NCI-H2171 (cell line): ENCODE data around the gene JADE1.

Experiments
- DNase-seq: peaks from one replicate; lab custom pipeline; 2025; lab: John Stamatoyannopoulos, UW

JADE1 gene

GRCh38 chr4:128810871-128811570, 1.5 kb downstream of the JADE1 start:
- DNase-seq, result peak; percentile 57

DNA sequence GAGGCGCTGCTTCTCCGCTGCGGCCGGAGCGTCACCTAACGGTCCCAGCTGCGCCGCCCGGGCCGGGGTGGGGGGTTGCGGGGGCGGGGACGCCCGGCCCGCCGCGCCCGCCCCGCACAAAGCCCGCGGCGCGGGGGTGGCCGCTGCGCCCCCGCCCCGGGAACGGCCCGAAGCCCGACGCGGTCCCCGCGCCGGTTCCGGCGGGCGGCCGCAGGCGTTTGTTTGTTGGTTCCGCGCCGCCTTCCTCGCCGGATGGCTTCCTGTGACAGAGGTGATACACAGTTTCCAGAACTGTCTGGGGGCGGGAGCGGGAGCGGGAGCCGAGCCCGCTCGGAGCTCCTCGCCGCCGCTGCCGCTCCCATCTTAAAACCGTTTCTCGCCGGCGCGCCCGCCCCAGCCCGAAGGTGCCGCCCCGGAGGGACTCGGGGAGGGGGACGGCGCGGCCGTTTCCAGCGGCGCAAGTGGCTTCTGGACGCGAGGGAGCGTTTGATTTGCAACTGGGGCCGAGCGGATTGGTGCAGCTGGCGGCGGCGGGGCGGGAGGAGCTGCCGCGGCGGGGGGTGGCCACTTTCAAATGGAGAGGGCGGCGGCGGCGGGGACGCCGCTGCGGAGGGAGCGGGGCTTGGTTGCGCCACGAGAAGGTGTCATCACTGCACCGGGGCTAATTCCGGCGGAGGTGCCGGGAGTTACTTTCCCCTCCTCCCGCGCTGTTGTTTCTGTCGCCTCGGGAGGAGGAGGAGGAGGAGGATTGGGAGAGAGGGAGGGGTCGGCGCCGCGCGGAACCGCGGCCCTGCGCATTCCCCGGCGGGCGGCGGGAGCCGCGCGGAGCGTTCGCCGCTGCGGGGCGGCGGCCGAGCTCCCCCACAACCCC, 2.3 kb downstream of the JADE1 start:
- DNase-seq, result peak; percentile 60

DNA sequence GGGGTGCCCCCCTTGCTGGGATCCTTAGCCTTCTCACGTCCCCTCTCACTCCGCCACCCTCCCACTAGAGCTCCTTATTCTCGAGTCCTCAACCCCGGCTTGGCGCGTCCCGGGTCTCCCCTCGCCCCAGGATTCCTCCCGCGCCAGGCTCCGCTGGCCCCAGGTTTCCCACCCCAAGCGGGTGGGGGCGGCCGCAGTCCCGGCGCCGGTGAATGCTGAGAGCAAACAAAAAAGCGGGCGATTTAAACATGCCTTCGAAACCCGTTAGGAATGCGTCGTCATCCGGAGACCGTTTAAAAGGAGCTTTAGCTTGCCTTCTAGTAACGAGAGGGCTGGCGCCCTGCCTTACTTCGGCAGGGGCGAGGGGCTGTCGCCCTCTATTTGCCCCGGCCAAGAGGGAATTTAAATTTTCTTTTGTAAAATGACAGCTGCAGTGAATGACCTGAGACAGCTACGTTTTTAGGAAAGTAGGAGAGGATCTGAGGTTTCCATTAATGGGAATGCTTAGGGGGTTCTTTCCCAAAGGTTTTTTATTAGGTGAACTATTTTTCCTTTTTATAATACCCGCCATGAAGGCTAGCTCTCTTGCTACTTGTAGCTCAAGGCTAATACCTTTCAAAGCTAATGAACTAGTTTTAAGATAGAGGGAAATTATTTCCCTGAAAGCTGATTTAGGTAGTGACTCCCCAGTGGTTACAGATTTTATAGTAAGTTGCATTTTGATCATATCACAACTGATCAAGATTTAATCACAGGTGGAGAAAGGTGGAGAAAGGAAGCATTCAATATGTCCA, 3.1 kb downstream of the JADE1 start:
- peak; percentile 48 for DNase-seq

DNA sequence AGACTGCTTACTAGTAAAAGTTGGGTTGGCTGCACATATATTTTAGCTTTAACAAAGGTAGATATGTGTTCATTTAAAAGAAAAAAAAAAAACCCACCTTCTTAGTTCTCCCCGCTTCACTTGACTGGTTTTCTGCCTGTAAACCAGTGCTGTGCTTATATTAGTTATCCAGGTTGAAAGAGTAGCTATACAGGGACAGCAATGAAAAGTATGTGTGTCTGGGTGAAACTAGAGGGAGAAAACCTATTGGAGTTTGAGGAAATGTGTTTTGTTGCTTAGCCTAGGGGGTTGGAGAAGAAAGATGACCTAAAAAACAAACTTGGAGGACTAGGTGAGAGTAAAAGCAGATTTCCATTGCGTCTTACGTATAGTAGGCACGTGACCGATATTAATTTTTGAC, 4.5 kb downstream of the JADE1 start:
- DNase-seq, result no peak

DNA sequence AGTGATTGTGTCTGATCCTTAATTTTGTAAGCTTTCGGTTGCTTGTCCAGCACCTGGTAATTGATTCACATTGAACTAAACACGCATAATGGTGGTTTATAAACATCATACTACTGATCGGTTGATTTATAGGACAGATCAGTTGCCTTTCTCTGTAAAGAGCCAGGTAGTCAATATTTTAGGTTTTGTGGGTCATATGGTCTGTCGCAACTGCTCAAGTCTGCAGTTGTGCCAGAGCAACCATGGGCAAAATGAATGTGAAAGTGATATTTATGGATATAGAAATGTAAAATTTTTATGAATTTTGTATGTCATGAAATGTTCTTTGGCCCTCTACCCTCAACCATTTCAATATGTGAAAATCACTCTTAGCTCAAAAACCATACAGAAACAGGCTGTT, 8.9 kb downstream of the JADE1 start:
- no peak for DNase-seq

DNA sequence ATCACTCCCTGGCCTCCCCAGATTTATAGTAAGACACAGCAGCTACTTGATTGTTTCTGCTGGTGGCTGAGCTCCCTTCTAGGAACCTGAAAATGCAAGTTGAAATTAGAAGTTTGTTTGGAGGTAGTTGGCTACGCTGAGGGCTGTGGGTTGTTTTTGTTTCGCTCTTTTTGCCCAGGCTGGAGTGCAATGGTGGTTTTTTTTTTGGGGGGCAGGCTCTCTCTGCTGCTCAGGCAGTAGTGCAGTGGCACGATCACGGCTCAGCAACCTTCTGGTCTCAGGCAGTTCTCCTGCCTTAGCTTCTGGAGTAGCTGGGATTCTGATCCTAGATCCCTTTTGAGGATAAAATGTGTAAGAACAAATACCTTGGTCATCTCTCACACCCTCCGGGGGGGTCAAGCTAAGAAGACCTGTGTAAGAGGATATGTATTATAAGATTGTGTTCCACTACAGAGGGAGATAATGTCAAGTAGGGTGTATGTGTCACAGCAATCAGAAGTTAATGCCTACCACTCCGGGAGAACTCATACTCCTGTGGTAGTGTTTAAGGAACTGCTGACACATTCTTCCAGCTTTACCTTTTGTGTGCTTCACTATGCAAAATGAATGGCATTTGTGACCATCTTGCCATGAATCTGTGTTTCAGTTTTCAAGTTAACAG, 9.7 kb downstream of the JADE1 start:
- no peak for DNase-seq

DNA sequence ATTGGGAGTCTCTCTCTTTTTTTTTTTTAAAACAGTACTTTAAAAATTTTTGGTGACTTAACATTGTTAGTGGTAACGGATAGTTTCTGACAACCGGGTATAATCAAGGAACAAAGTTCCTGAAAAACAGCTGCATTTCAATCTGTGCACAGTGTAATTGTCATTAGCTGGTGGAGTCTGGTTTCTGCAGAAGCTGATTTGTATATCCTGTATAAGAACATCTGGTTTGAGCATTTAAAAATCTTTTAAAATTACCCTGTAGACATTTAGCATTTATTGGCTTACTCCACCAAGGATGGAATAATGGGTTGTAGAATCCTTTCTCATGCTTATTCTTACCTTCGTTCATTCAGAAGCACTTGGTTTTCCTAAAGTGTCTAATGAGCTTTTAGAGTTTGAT, 11.2 kb downstream of the JADE1 start:
- DNase-seq, result no peak

DNA sequence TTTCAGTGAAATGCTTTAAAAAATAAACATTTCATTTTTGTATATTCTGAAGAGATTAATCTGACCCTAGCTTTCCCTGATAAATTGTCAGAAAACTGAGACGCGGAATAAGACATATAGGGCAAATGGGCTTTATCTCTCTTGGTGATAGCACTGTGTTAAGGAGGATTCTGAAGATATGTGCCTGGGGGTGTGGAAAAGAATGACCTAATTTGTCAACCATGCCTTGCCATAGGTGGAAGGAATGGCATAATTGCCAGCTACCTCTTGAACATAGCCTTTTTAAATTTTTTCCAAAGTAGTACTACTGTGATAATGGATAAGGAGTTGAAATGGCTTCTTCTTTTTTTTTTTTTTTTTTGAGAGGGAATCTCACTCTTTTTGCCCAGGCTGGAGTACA, 11.7 kb downstream of the JADE1 start:
- DNase-seq, result no peak

DNA sequence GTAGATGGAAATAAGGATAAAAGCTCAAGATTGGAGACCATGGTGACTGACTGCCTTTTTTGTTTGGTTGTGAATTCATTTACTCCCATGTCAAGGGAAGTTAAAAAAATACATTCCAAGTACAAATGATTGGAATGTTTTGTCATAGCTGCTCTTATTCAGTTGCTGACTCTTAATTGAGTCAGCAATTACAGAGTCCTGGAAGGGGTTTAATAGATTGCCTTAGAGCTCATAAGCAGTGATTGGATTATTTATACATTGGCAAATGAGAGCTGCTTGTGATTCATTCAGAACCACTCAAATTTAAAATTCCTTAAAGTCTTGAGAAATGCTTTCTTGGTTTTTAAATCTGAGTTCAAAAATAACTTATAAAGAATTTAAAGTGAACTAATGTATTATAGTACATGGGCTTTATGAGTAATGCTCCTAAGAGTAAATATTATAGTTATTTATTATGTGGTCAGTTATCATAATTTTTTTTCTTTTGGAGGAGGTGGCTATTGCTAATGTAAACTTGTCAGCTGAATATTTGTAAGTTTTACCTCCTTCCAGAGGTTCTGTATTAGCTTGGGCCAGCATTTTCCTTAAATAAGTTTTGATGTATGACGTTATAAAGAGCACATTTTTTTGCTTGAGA, 13.6 kb downstream of the JADE1 start:
- no peak for DNase-seq

- DNase-seq, result no peak
Observed at GRCh38 chr4:128825226-128825625, 15.7 kb downstream of the JADE1 start.

DNA sequence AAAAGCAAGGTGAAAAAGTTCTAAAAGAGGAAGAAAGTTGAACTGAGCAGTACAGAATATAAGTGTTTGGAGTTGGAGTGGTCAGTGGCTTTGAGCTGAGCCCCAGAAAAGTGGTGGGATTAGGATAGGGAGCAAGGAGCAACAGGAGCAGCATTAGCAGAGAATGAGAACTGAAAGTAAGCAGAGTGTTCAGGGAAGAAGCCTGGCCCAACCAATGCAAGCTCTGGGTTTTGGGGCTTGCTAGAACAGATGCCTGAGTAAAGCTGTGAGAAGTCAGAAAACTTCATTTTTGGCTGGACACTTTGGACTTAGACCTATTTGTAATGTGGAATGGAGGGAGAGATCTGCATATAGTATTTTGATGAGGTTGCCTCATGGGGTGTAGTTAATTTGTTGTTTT, 17.8 kb downstream of the JADE1 start:
- DNase-seq, result no peak

DNA sequence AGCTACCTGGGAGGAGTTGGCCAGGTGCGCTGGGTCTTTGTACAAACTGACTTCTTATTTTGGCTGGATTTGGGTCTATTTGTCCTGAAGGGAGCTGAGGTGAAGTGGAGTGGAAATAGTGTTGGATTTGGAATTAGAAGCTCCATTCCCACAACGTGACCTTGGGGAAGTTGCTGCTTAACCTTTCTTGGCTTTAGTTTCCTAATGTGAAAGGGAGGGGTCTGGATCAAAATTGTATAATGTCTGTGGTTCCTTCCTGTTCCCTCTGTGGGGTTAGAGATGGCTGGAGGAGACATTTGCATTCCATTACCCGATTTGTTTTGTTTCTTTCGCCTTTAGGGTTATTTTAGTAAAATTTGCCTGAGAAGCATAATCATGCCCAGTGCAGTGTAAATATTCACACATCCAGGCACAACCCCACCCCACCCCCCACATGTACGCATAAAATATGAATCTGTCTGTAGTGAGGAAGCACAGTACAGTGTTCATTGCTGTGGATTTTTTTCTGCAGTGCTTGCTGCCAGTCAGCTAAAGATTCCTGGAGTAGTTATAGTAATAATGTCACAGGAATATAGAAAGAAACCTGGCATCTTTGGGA, 21.5 kb downstream of the JADE1 start:
- no peak for DNase-seq

- DNase-seq, result no peak
Observed at GRCh38 chr4:128831531-128832242, 22.2 kb downstream of the JADE1 start.

DNA sequence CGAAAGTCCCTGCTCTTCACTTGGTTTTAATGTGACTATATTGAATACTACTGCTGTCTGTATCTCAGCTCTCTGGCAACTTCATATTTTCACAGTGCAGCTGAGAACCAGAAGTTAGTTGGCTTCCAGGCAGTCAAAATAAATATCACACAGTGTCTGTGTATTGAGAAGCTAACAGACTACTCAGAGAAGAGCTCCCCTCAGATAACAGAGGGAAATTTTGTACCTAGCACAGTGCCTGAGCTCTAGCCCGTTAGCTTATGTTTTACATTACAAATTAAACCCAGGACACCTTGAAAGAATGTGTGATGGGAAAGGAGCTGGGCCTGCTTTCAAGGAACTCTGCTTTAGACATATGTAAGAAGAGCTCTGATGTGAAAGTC, 22.7 kb downstream of the JADE1 start:
- DNase-seq, result no peak

DNA sequence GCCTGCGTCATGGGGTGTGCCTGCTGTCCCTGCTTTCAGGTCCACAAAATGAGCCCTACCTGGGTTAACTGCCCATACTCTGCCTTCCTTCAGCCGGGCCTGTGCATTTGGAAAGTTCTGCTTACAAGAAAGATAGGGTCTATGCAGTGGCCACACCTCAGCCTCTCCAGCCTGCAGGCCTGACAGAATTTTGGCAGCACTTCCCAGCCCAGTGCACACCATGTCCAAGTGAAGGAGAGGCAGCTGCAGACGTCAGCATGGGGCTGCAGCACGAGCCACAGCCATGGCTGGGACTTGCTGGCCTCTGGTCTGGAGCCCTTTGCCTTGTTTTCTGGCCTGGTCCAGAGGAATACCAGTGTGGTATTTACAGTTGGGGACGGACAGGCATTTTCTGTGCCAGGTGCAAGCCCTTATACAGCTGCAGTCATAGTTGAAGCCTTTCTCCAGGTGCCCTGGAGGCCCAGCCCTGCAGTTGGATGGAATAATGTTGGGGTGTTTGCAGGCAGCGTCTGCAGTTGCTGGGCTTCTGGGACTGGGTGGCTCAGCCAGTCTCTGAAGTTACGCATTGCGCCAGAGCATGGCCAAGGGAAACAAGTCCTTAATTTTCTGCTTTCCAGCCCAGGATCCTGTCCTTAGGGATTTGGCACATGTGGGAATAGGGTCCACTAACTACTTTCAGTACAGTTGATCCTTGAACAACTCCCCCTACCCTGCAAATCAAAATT, 26.2 kb downstream of the JADE1 start:
- no peak for DNase-seq

- DNase-seq, result no peak
Observed at GRCh38 chr4:128837198-128837597, 27.7 kb downstream of the JADE1 start.

DNA sequence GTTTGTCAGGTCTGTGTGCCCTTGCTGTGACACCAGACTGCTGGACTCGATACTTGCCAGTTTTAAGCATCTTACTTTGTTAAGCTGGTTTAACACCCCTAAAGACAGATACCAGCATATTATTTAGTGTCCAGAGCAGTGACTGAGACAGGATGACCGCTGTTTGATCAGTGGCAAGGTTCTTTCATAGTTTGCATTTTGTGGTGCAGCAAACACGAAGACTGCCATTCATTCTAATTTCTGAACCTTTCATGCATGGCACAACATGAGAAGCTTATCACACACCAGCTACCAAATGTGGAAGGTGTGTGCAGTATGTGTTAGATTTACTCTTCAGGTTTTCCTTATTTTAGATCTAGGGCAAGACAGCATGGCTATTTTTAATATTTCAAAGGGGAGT, 28.2 kb downstream of the JADE1 start:
- no peak for DNase-seq

DNA sequence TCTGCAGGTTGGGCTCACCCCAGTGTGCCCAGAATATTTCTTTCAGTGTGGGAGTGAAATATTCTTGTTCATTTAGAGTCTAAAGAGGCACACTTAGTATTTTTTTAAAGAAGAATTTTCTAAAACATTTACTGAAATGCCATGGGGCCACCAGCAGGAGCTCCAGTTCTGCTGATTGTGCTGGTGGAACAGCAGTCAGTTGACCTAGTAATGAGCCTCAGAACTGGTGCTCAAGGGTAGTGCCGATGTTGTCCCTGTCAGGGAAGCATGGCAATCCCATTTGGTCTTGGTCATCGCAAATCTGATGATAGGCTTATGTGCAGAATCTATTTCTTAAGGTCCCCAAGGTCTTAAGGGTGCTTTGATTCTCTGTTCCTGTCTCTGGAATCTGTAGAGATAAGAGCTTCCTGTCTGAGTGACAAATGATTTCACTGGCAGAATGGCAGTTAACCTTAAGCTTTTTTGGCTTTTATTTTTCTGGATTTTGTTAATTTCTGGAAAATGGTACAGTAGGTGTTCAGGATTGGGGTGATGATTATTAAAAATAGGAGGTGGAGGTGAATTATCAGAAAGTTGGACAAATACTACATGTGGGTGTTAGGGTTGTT, 31.3 kb downstream of the JADE1 start:
- no peak for DNase-seq

DNA sequence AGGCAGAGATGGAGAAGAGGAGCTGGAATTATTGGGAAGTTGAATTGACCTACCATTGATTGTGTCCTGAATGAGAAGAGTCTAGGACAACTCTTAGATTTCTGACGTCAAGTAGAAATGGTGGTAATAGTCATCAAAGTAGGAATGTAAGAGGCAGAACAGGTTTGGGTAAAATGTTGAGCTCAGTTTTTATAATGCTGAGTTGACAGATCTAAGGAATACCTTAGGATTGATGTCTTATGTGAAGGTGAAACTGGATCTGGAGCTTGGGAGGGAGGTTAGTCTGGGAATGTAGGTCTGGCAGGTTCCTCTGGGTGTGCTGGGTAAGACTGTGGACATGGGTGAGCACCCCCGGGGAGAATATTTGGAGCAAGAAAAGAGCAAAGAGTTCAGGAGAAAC, 31.9 kb downstream of the JADE1 start:
- DNase-seq, result no peak

DNA sequence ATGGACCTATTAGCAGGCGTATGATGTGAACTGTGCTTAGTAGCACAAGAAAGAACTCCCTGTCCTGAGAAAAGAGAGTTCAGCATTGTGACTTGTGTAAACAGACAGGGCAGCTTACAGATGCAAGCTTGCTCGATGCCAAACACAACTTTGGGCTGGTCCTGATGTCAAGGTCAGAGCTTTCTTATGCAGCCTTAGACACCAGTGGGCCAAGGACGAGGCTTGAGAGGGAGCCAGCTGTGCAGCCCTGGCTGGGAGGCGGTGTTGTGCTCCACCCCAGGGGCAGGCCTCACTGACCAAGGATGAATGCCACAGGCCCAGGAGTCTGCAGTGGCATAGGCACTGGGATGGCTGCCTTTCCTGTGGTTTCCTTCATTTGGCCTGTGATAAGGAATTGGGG, 35.4 kb downstream of the JADE1 start:
- DNase-seq, result no peak
